ENCODE measurements around the gene CUEDC1. TPM values are rescaled to one million over a fixed set of nuclear protein-coding genes. Genes with fewer than 3 reads are reported as not detected.

The CUEDC1 gene
- total and polyA plus RNA-seq, 2 of the 4 experiments (the other 2 are of a cell fraction), result 4.1 to 21.2 TPM

- BruUV-seq (replicated peaks), result no TSS peak
- ChIA-PET CTCF (interaction anchor here (1.2 kb wide), 1 partner anchor 100 kb away, joined by 3 read pairs; no protein-coding TSS in a partner anchor), POLR2A (ENCODE audit: unreplicated experiment) (interaction anchor here (0.6 kb wide), 1 partner anchor 28 kb away, joined by 7 read pairs; no protein-coding TSS in a partner anchor)
- intact Hi-C loops (cut with micrococcal nuclease) (no loop called here), dilution Hi-C loops (cut with HindIII; ENCODE audit: low sequenced_read_pairs, unreplicated experiment) (loop anchor here (25.0 kb wide), 1 partner anchor 113 kb away; the partner anchor contains the start of gene MRPS23), in situ Hi-C loops (cut with MboI; ENCODE audit: low sequenced_read_pairs) (no loop called here)
- peak overlapping the region; percentile 18 for H2BK5ac ChIP-seq (ENCODE audit: low read depth, low read length, poor library complexity, severe bottlenecking)
- H3K4me3 ChIP-seq (ENCODE audit: insufficient read depth, low read depth, low read length), result no peak overlapping the region
- TF ChIP-seq MXI1 (IDR thresholded peaks at IDR 0.05; ENCODE audit: borderline replicate concordance, low read depth, low read length) (no peak), USF2 (IDR thresholded peaks at IDR 0.05; ENCODE audit: low read depth, low read length) (no peak), MAFK (IDR thresholded peaks at IDR 0.05; ENCODE audit: low read depth, low read length) (no peak), MAZ (IDR thresholded peaks at IDR 0.05; ENCODE audit: borderline replicate concordance, low read depth, low read length) (no peak), FOS (IDR thresholded peaks at IDR 0.05; ENCODE audit: low read depth, low read length) (peak; percentile 42; the same call in 1 of the 2 replicates), CHD1 (IDR thresholded peaks at IDR 0.05; ENCODE audit: low read depth, low read length) (no peak), SMC3 (IDR thresholded peaks at IDR 0.05; ENCODE audit: low read depth, low read length) (no peak), CEBPB (IDR thresholded peaks at IDR 0.05; ENCODE audit: low read depth, low read length) (peak; percentile 72), RAD21 (IDR thresholded peaks at IDR 0.05; ENCODE audit: low read length) (no peak), BHLHE40 (IDR thresholded peaks at IDR 0.05; ENCODE audit: low read depth, low read length) (no peak), RFX5 (IDR thresholded peaks at IDR 0.05; ENCODE audit: low read depth, low read length) (no peak)
- TF ChIP-seq, protein P1, sequence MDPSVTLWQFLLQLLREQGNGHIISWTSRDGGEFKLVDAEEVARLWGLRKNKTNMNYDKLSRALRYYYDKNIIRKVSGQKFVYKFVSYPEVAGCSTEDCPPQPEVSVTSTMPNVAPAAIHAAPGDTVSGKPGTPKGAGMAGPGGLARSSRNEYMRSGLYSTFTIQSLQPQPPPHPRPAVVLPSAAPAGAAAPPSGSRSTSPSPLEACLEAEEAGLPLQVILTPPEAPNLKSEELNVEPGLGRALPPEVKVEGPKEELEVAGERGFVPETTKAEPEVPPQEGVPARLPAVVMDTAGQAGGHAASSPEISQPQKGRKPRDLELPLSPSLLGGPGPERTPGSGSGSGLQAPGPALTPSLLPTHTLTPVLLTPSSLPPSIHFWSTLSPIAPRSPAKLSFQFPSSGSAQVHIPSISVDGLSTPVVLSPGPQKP (IDR thresholded peaks at IDR 0.05; ENCODE audit: borderline replicate concordance, low read depth, low read length), result no peak
- no peak overlapping the region for H3K9ac ChIP-seq (ENCODE audit: low read depth, low read length)
- no peak overlapping the region for H3K56ac ChIP-seq (ENCODE audit: extremely low read depth, insufficient read depth, low read length)
- no peaks in the 10 kb centered on the region for H3K9me3 ChIP-seq (ENCODE audit: control insufficient read depth, insufficient read depth, low read length)
- no peak overlapping the region for H4K91ac ChIP-seq (ENCODE audit: insufficient read depth, low read depth, low read length)
- peak overlapping the region; percentile 53; the same call in 1 of the 2 replicates for H2BK120ac ChIP-seq (ENCODE audit: low read depth, low read length)
- H3K79me1 ChIP-seq (ENCODE audit: low read depth in 1 of 2, low read length in 2 of 2), result peaks cover 30 to 47% of the 10 kb centered on the region in 2 experiments
- peaks cover 39% of the 10 kb centered on the region for H3K36me3 ChIP-seq (ENCODE audit: control insufficient read depth, insufficient read depth, low read length)
- peak; percentile 84 for ATAC-seq (ENCODE audit: low read depth)
- no peak overlapping the region for H4K5ac ChIP-seq (ENCODE audit: low read depth, low read length)
- peaks cover 14% of the 10 kb centered on the region for H3K9me1 ChIP-seq (ENCODE audit: insufficient read depth, low read length)
- no peak overlapping the region for H4K8ac ChIP-seq (ENCODE audit: low read depth in 2 of 2, low read length in 2 of 2)
- H3K27ac ChIP-seq (ENCODE audit: insufficient read depth, low read length), result no peak overlapping the region; the same call in 1 of the 2 replicates
- H3K4me1 ChIP-seq (ENCODE audit: control insufficient read depth, insufficient read depth, low read length), result peaks cover 12% of the 10 kb centered on the region
- H3K27me3 ChIP-seq (ENCODE audit: control insufficient read depth, insufficient read depth, low read length), result no peaks in the 10 kb centered on the region
- H3K4ac ChIP-seq (ENCODE audit: low read depth, low read length), result no peak overlapping the region
- no peak overlapping the region for H3K23ac ChIP-seq (ENCODE audit: low read depth, low read length)
- no peak overlapping the region for H2AK9ac ChIP-seq (replicated peaks; ENCODE audit: low read depth, low read length, poor library complexity)
- H3K18ac ChIP-seq (ENCODE audit: low read depth, low read length), result no peak overlapping the region
- H2AFZ ChIP-seq (replicated peaks; ENCODE audit: low read length, poor library complexity), result no peak overlapping the region
- peak overlapping the region; percentile 51; the same call in 1 of the 2 replicates for H3K4me2 ChIP-seq (ENCODE audit: low read depth, low read length)
- H2AK5ac ChIP-seq (ENCODE audit: low read depth, low read length), result no peak overlapping the region
- peak; percentile 80 for DNase-seq
- H4K20me1 ChIP-seq (ENCODE audit: insufficient read depth, low read length), result peaks cover 27% of the 10 kb centered on the region
- H2BK15ac ChIP-seq (ENCODE audit: low read depth, low read length), result no peak overlapping the region
- 0 out of 2 replicates have a peak overlapping the region, but pooled peaks have one; percentile 11 for H2BK20ac ChIP-seq (ENCODE audit: low read depth, low read length)
- H3K14ac ChIP-seq (replicated peaks; ENCODE audit: low read depth, low read length), result no peak overlapping the region
- WGBS, 2 experiments (ENCODE audit: extremely low coverage in 2 of 2, insufficient read length in 1 of 2), result no CpG with 5 or more reads among the region's 1 CpG
Observed at GRCh38 chr17:57975044-57975443, 19.8 kb upstream of the CUEDC1 start.

Data from IMR-90 (cell line).